ENCODE results near the gene RNF111.

The RNF111 gene

GRCh38 chr15:59060348-59060747, 72.9 kb downstream of the RNF111 start:
- H2AK5ac ChIP-seq (ENCODE audit: low read length), result no peak overlapping the region
- no peak overlapping the region for H3K4ac ChIP-seq (ENCODE audit: low read depth, low read length)
- H3K18ac ChIP-seq (ENCODE audit: low read length), result no peak overlapping the region
- no peak overlapping the region for H2BK120ac ChIP-seq (ENCODE audit: low read depth, low read length)
- no peaks in the 10 kb centered on the region for H3K27me3 ChIP-seq (ENCODE audit: insufficient read depth, low read length, poor library complexity)
- H3K56ac ChIP-seq (ENCODE audit: low read length), result no peak overlapping the region
- no peak overlapping the region for H2BK15ac ChIP-seq (replicated peaks; ENCODE audit: low read depth)
- H3K79me1 ChIP-seq (ENCODE audit: low read length), result no peaks in the 10 kb centered on the region
- no peak overlapping the region for H3K9ac ChIP-seq (ENCODE audit: low read length)
- DNase-seq, result no peak
- no peak overlapping the region for H3K23ac ChIP-seq (ENCODE audit: low read length)
- no peak overlapping the region for H3K4me3 ChIP-seq (ENCODE audit: low read length)
- H3K79me2 ChIP-seq (ENCODE audit: control insufficient read depth, insufficient read depth, low read length), result no peaks in the 10 kb centered on the region
- H3K4me1 ChIP-seq (ENCODE audit: control insufficient read depth, low read depth, low read length), result no peaks in the 10 kb centered on the region
- no peak overlapping the region for H3K27ac ChIP-seq (ENCODE audit: low read depth, low read length)
- H4K5ac ChIP-seq (ENCODE audit: low read length), result no peak overlapping the region
- no peak overlapping the region for H3K4me2 ChIP-seq (ENCODE audit: low read length)
- WGBS (ENCODE audit: extremely low coverage, insufficient coverage, low lambda C conversion rate), result no CpG with 5 or more reads among the region's 4 CpGs
- no peak overlapping the region for H2BK5ac ChIP-seq (ENCODE audit: low read length)
- no peak overlapping the region for H4K8ac ChIP-seq (ENCODE audit: low read depth, low read length)
- peaks cover 4% of the 10 kb centered on the region for H3K36me3 ChIP-seq (ENCODE audit: control insufficient read depth, insufficient read depth, low read length)

- H2BK15ac ChIP-seq (replicated peaks; ENCODE audit: low read depth), result no peak overlapping the region
- no peaks in the 10 kb centered on the region for H3K79me1 ChIP-seq (ENCODE audit: low read length)
- no peak overlapping the region for H3K4me3 ChIP-seq (ENCODE audit: low read length)
- WGBS (ENCODE audit: extremely low coverage, insufficient coverage, low lambda C conversion rate), result no CpG with 5 or more reads among the region's 4 CpGs
- H4K5ac ChIP-seq (ENCODE audit: low read length), result no peak overlapping the region
- no peaks in the 10 kb centered on the region for H3K4me1 ChIP-seq (ENCODE audit: control insufficient read depth, low read depth, low read length)
- no peak overlapping the region for H2BK120ac ChIP-seq (ENCODE audit: low read depth, low read length)
- no peak overlapping the region for H3K18ac ChIP-seq (ENCODE audit: low read length)
- H3K27ac ChIP-seq (ENCODE audit: low read depth, low read length), result no peak overlapping the region
- no peaks in the 10 kb centered on the region for H3K79me2 ChIP-seq (ENCODE audit: control insufficient read depth, insufficient read depth, low read length)
- H3K9ac ChIP-seq (ENCODE audit: low read length), result no peak overlapping the region
- H3K4ac ChIP-seq (ENCODE audit: low read depth, low read length), result no peak overlapping the region
- H2BK5ac ChIP-seq (ENCODE audit: low read length), result no peak overlapping the region
- H4K8ac ChIP-seq (ENCODE audit: low read depth, low read length), result no peak overlapping the region
- H3K36me3 ChIP-seq (ENCODE audit: control insufficient read depth, insufficient read depth, low read length), result peaks cover 5% of the 10 kb centered on the region
- no peak for DNase-seq
- no peak overlapping the region for H3K4me2 ChIP-seq (ENCODE audit: low read length)
- H2AK5ac ChIP-seq (ENCODE audit: low read length), result no peak overlapping the region
- no peak overlapping the region for H3K56ac ChIP-seq (ENCODE audit: low read length)
- H3K27me3 ChIP-seq (ENCODE audit: insufficient read depth, low read length, poor library complexity), result no peaks in the 10 kb centered on the region
- H3K23ac ChIP-seq (ENCODE audit: low read length), result no peak overlapping the region
Observed at GRCh38 chr15:59063042-59063441, 75.6 kb downstream of the RNF111 start.

GRCh38 chr15:59069430-59069829, 82.0 kb downstream of the RNF111 start:
- H3K79me1 ChIP-seq (ENCODE audit: low read length), result no peaks in the 10 kb centered on the region
- H2BK15ac ChIP-seq (replicated peaks; ENCODE audit: low read depth), result no peak overlapping the region
- H3K23ac ChIP-seq (ENCODE audit: low read length), result no peak overlapping the region
- DNase-seq, result no peak
- H3K4ac ChIP-seq (ENCODE audit: low read depth, low read length), result no peak overlapping the region
- no CpG with 5 or more reads among the region's 1 CpG for WGBS (ENCODE audit: extremely low coverage, insufficient coverage, low lambda C conversion rate)
- no peak overlapping the region for H4K8ac ChIP-seq (ENCODE audit: low read depth, low read length)
- H2BK5ac ChIP-seq (ENCODE audit: low read length), result no peak overlapping the region
- no peaks in the 10 kb centered on the region for H3K4me1 ChIP-seq (ENCODE audit: control insufficient read depth, low read depth, low read length)
- H3K4me2 ChIP-seq (ENCODE audit: low read length), result no peak overlapping the region
- no peak overlapping the region for H4K5ac ChIP-seq (ENCODE audit: low read length)
- no peak overlapping the region for H3K4me3 ChIP-seq (ENCODE audit: low read length)
- H3K27ac ChIP-seq (ENCODE audit: low read depth, low read length), result no peak overlapping the region
- no peak overlapping the region for H3K9ac ChIP-seq (ENCODE audit: low read length)
- H3K18ac ChIP-seq (ENCODE audit: low read length), result no peak overlapping the region
- no peaks in the 10 kb centered on the region for H3K27me3 ChIP-seq (ENCODE audit: insufficient read depth, low read length, poor library complexity)
- no peak overlapping the region for H2AK5ac ChIP-seq (ENCODE audit: low read length)
- H3K79me2 ChIP-seq (ENCODE audit: control insufficient read depth, insufficient read depth, low read length), result no peaks in the 10 kb centered on the region
- peaks cover 1% of the 10 kb centered on the region for H3K36me3 ChIP-seq (ENCODE audit: control insufficient read depth, insufficient read depth, low read length)
- no peak overlapping the region for H2BK120ac ChIP-seq (ENCODE audit: low read depth, low read length)
- no peak overlapping the region for H3K56ac ChIP-seq (ENCODE audit: low read length)

GRCh38 chr15:59074607-59075006, 87.1 kb downstream of the RNF111 start:
- no peak overlapping the region for H2BK5ac ChIP-seq (ENCODE audit: low read length)
- no peak for DNase-seq
- no peaks in the 10 kb centered on the region for H3K4me1 ChIP-seq (ENCODE audit: control insufficient read depth, low read depth, low read length)
- H3K79me1 ChIP-seq (ENCODE audit: low read length), result no peaks in the 10 kb centered on the region
- H3K56ac ChIP-seq (ENCODE audit: low read length), result no peak overlapping the region
- H3K23ac ChIP-seq (ENCODE audit: low read length), result no peak overlapping the region
- H4K5ac ChIP-seq (ENCODE audit: low read length), result no peak overlapping the region
- no peak overlapping the region for H2BK120ac ChIP-seq (ENCODE audit: low read depth, low read length)
- H4K8ac ChIP-seq (ENCODE audit: low read depth, low read length), result no peak overlapping the region
- H3K9ac ChIP-seq (ENCODE audit: low read length), result no peak overlapping the region
- H3K27me3 ChIP-seq (ENCODE audit: insufficient read depth, low read length, poor library complexity), result no peaks in the 10 kb centered on the region
- H3K79me2 ChIP-seq (ENCODE audit: control insufficient read depth, insufficient read depth, low read length), result no peaks in the 10 kb centered on the region
- no peak overlapping the region for H3K4ac ChIP-seq (ENCODE audit: low read depth, low read length)
- WGBS (ENCODE audit: extremely low coverage, insufficient coverage, low lambda C conversion rate), result no CpG with 5 or more reads among the region's 1 CpG
- no peak overlapping the region for H3K18ac ChIP-seq (ENCODE audit: low read length)
- no peak overlapping the region for H2AK5ac ChIP-seq (ENCODE audit: low read length)
- no peak overlapping the region for H3K4me3 ChIP-seq (ENCODE audit: low read length)
- no peak overlapping the region for H3K4me2 ChIP-seq (ENCODE audit: low read length)
- H3K36me3 ChIP-seq (ENCODE audit: control insufficient read depth, insufficient read depth, low read length), result peaks cover 2% of the 10 kb centered on the region
- no peak overlapping the region for H2BK15ac ChIP-seq (replicated peaks; ENCODE audit: low read depth)
- no peak overlapping the region for H3K27ac ChIP-seq (ENCODE audit: low read depth, low read length)

GRCh38 chr15:59087731-59088130, 100.3 kb downstream of the RNF111 start:
- Histone ChIP-seq H3K27me3 (ENCODE audit: insufficient read depth, low read length, poor library complexity) (no peaks in the 10 kb centered on the region), H3K27ac (ENCODE audit: low read depth, low read length) (no peak overlapping the region), H3K4ac (ENCODE audit: low read depth, low read length) (no peak overlapping the region), H2AK5ac (ENCODE audit: low read length) (no peak overlapping the region), H3K36me3 (ENCODE audit: control insufficient read depth, insufficient read depth, low read length) (no peaks in the 10 kb centered on the region), H3K79me1 (ENCODE audit: low read length) (no peaks in the 10 kb centered on the region), H2BK5ac (ENCODE audit: low read length) (no peak overlapping the region), H3K23ac (ENCODE audit: low read length) (no peak overlapping the region), H3K4me3 (ENCODE audit: low read length) (no peak overlapping the region), H4K8ac (ENCODE audit: low read depth, low read length) (no peak overlapping the region), H3K9ac (ENCODE audit: low read length) (no peak overlapping the region), H2BK15ac (replicated peaks; ENCODE audit: low read depth) (no peak overlapping the region), H3K4me1 (ENCODE audit: control insufficient read depth, low read depth, low read length) (no peaks in the 10 kb centered on the region), H4K5ac (ENCODE audit: low read length) (no peak overlapping the region), H3K79me2 (ENCODE audit: control insufficient read depth, insufficient read depth, low read length) (no peaks in the 10 kb centered on the region), H2BK120ac (ENCODE audit: low read depth, low read length) (no peak overlapping the region), H3K56ac (ENCODE audit: low read length) (no peak overlapping the region), H3K18ac (ENCODE audit: low read length) (no peak overlapping the region), H3K4me2 (ENCODE audit: low read length) (no peak overlapping the region)
- no CpG with 5 or more reads among the region's 2 CpGs for WGBS (ENCODE audit: extremely low coverage, insufficient coverage, low lambda C conversion rate)
- no peak for DNase-seq

- H3K56ac ChIP-seq (ENCODE audit: low read length), result no peak overlapping the region
- H2BK15ac ChIP-seq (replicated peaks; ENCODE audit: low read depth), result no peak overlapping the region
- H3K27ac ChIP-seq (ENCODE audit: low read depth, low read length), result no peak overlapping the region
- no peak overlapping the region for H4K8ac ChIP-seq (ENCODE audit: low read depth, low read length)
- no CpG with 5 or more reads among the region's 1 CpG for WGBS (ENCODE audit: extremely low coverage, insufficient coverage, low lambda C conversion rate)
- H3K79me2 ChIP-seq (ENCODE audit: control insufficient read depth, insufficient read depth, low read length), result no peaks in the 10 kb centered on the region
- H4K5ac ChIP-seq (ENCODE audit: low read length), result no peak overlapping the region
- no peak overlapping the region for H2BK5ac ChIP-seq (ENCODE audit: low read length)
- no peak overlapping the region for H3K4me3 ChIP-seq (ENCODE audit: low read length)
- H2BK120ac ChIP-seq (ENCODE audit: low read depth, low read length), result no peak overlapping the region
- H2AK5ac ChIP-seq (ENCODE audit: low read length), result no peak overlapping the region
- H3K27me3 ChIP-seq (ENCODE audit: insufficient read depth, low read length, poor library complexity), result no peaks in the 10 kb centered on the region
- H3K4me2 ChIP-seq (ENCODE audit: low read length), result no peak overlapping the region
- H3K18ac ChIP-seq (ENCODE audit: low read length), result no peak overlapping the region
- H3K36me3 ChIP-seq (ENCODE audit: control insufficient read depth, insufficient read depth, low read length), result peaks cover 2% of the 10 kb centered on the region
- no peaks in the 10 kb centered on the region for H3K4me1 ChIP-seq (ENCODE audit: control insufficient read depth, low read depth, low read length)
- H3K9ac ChIP-seq (ENCODE audit: low read length), result no peak overlapping the region
- no peak overlapping the region for H3K4ac ChIP-seq (ENCODE audit: low read depth, low read length)
- no peak overlapping the region for H3K23ac ChIP-seq (ENCODE audit: low read length)
- no peaks in the 10 kb centered on the region for H3K79me1 ChIP-seq (ENCODE audit: low read length)
- no peak for DNase-seq
Observed at GRCh38 chr15:59094077-59094476, 106.6 kb downstream of the RNF111 start.
